HG03175 (cell line): Measurements from ENCODE around the gene RBL2.
"Not testable (repeated sequence)": the region's sequence is repeated elsewhere in the genome, so short reads cannot be mapped to it uniquely, and the experiment has no call there.

Experiments
- ATAC-seq: cut with Tn5 transposase; IDR thresholded peaks from one replicate; pipeline ENCODE4 v1.9.1; 2021; ENCODE audit warnings: mild to moderate bottlenecking, moderate library complexity; ENCODE audit not compliant: unreplicated experiment

RBL2 gene

GRCh38 chr16:53503270-53503923 lies 69.1 kb downstream of the RBL2 start:
- peak; percentile 95 for ATAC-seq

- ATAC-seq: no peak
Observed at GRCh38 chr16:53503991-53504663, 69.9 kb downstream of the RBL2 start.

- no peak for ATAC-seq
Observed at GRCh38 chr16:53504665-53505064, 70.4 kb downstream of the RBL2 start.

- ATAC-seq: no peak
Observed at GRCh38 chr16:53506254-53506653, 72.0 kb downstream of the RBL2 start.

- ATAC-seq: no peak
Observed at GRCh38 chr16:53507464-53508179, 73.4 kb downstream of the RBL2 start.

GRCh38 chr16:53509906-53510703 lies 75.8 kb downstream of the RBL2 start:
- peak; percentile 76 for ATAC-seq

- no peak for ATAC-seq
Observed at GRCh38 chr16:53510704-53511070, 76.4 kb downstream of the RBL2 start.

- no peak for ATAC-seq
Observed at GRCh38 chr16:53511084-53511402, 76.8 kb downstream of the RBL2 start.

- no peak for ATAC-seq
Observed at GRCh38 chr16:53511403-53512280, 77.4 kb downstream of the RBL2 start.

GRCh38 chr16:53512795-53513194 lies 78.5 kb downstream of the RBL2 start:
- not testable (repeated sequence) for ATAC-seq

- no peak for ATAC-seq
Observed at GRCh38 chr16:53515259-53515658, 81.0 kb downstream of the RBL2 start.

- ATAC-seq: no peak
Observed at GRCh38 chr16:53515811-53516210, 81.5 kb downstream of the RBL2 start.

- ATAC-seq: no peak
Observed at GRCh38 chr16:53517851-53518250, 83.6 kb downstream of the RBL2 start.

- ATAC-seq: peak; percentile 98
Observed at GRCh38 chr16:53518550-53519416, 84.5 kb downstream of the RBL2 start.

GRCh38 chr16:53519417-53520091 lies 85.3 kb downstream of the RBL2 start:
- no peak for ATAC-seq

GRCh38 chr16:53523126-53523804 lies 89.0 kb downstream of the RBL2 start:
- no peak for ATAC-seq

- no peak for ATAC-seq
Observed at GRCh38 chr16:53523971-53524548, 89.8 kb downstream of the RBL2 start.

- no peak for ATAC-seq
Observed at GRCh38 chr16:53528797-53529196, 94.5 kb downstream of the RBL2 start.
